H1 (cell line): ENCODE results near the gene OBSCN.
"Not testable (repeated sequence)": the region's sequence is repeated elsewhere in the genome, so short reads cannot be mapped to it uniquely, and the experiment has no call there.

Experiments used
- EP300 ChIP-seq, 2 experiments: IDR thresholded peaks; 1 replicate in 1 of 2; 2 replicates in 1 of 2; pipeline ENCODE4 v1.6.1; 2011 to 2012; ENCODE audit warnings: low read depth in 2 of 2, low read length in 2 of 2, mild to moderate bottlenecking in 2 of 2, borderline replicate concordance in 1 of 2, inconsistent platforms in 1 of 2, moderate library complexity in 1 of 2
- JUND ChIP-seq: IDR thresholded peaks from 2 replicates; pipeline ENCODE4 v1.6.1; 2011; ENCODE audit warnings: mild to moderate bottlenecking, improper control_type of control experiment, low read length
- POLR2A ChIP-seq, 2 experiments: IDR thresholded peaks; 1 replicate in 1 of 2; 2 replicates in 1 of 2; pipeline ENCODE4 v1.6.1; 2011; ENCODE audit warnings: low read depth in 2 of 2, low read length in 2 of 2, mild to moderate bottlenecking in 2 of 2; ENCODE audit errors: control extremely low read depth in 1 of 2
- RAD21 ChIP-seq, 2 experiments: IDR thresholded peaks in 1 of 2; conservative IDR thresholded peaks in 1 of 2; 2 replicates each; pipeline ENCODE4 v1.6.1; 2011; ENCODE audit warnings: low read depth in 2 of 2, low read length in 2 of 2, improper control_type of control experiment in 1 of 2, inconsistent platforms in 1 of 2, mild to moderate bottlenecking in 1 of 2, moderate library complexity in 1 of 2
- TBP ChIP-seq: IDR thresholded peaks from 2 replicates; pipeline ENCODE4 v1.6.1; 2011; ENCODE audit warnings: low read depth, low read length, improper control_type of control experiment
- TF ChIP-seq, protein P1 (sequence below): IDR thresholded peaks from 2 replicates; pipeline ENCODE4 v1.6.1; 2012; ENCODE audit warnings: low read length, inconsistent platforms
- TF ChIP-seq, protein P2 (sequence below), 3 experiments: IDR thresholded peaks; 1 replicate in 2 of 3; 2 replicates in 1 of 3; pipeline versions ENCODE4 v1.5.1 to v1.6.1; 2011; ENCODE audit warnings: low read length in 3 of 3, mild to moderate bottlenecking in 3 of 3, inconsistent platforms in 2 of 3, low read depth in 1 of 3, moderate library complexity in 1 of 3; ENCODE audit not compliant: insufficient read depth in 1 of 3; ENCODE audit errors: control extremely low read depth in 1 of 3
- TF ChIP-seq, protein P3 (sequence below): IDR thresholded peaks from 2 replicates; pipeline ENCODE4 v1.6.1; 2011; ENCODE audit warnings: low read length, improper control_type of control experiment

DNA sequence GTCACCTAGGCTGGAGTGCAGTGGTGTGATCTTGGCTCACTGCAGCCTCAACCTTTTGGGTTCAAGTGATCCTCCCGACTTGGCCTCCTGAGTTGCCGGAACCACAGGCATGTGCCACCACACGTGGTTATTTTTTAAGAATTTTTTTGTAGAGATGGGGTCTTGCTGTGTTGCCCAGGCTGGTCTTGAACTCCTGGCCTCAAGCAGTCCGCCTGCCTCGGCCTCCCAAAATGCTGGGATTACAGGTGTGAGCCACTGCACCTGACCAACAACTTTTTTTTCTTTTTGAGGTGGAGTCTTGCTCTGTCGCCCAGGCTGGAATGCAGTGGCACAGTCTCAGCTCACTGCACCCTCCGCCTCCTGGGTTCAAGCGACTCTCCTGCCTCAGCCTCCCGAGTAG lies 13.3 kb downstream of the OBSCN start:
- TF ChIP-seq POLR2A (IDR thresholded peaks at IDR 0.05; ENCODE audit: control extremely low read depth in 1 of 2, low read depth in 2 of 2, low read length in 2 of 2); EP300 (IDR thresholded peaks at IDR 0.05; ENCODE audit: borderline replicate concordance in 1 of 2, low read depth in 2 of 2, low read length in 2 of 2); TBP; JUND; RAD21 (IDR thresholded peaks at IDR 0.05 in 1 of 2, conservative IDR thresholded peaks at IDR 0.05 in 1 of 2; ENCODE audit: low read depth in 2 of 2, low read length in 2 of 2): not testable (repeated sequence)
- TF ChIP-seq, protein P1, sequence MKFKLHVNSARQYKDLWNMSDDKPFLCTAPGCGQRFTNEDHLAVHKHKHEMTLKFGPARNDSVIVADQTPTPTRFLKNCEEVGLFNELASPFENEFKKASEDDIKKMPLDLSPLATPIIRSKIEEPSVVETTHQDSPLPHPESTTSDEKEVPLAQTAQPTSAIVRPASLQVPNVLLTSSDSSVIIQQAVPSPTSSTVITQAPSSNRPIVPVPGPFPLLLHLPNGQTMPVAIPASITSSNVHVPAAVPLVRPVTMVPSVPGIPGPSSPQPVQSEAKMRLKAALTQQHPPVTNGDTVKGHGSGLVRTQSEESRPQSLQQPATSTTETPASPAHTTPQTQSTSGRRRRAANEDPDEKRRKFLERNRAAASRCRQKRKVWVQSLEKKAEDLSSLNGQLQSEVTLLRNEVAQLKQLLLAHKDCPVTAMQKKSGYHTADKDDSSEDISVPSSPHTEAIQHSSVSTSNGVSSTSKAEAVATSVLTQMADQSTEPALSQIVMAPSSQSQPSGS = not testable (repeated sequence)
- TF ChIP-seq, protein P2, sequence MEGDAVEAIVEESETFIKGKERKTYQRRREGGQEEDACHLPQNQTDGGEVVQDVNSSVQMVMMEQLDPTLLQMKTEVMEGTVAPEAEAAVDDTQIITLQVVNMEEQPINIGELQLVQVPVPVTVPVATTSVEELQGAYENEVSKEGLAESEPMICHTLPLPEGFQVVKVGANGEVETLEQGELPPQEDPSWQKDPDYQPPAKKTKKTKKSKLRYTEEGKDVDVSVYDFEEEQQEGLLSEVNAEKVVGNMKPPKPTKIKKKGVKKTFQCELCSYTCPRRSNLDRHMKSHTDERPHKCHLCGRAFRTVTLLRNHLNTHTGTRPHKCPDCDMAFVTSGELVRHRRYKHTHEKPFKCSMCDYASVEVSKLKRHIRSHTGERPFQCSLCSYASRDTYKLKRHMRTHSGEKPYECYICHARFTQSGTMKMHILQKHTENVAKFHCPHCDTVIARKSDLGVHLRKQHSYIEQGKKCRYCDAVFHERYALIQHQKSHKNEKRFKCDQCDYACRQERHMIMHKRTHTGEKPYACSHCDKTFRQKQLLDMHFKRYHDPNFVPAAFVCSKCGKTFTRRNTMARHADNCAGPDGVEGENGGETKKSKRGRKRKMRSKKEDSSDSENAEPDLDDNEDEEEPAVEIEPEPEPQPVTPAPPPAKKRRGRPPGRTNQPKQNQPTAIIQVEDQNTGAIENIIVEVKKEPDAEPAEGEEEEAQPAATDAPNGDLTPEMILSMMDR (IDR thresholded peaks at IDR 0.05; ENCODE audit: control extremely low read depth in 1 of 3, insufficient read depth in 1 of 3, low read depth in 1 of 3, low read length in 3 of 3) = not testable (repeated sequence)
- TF ChIP-seq, protein P3, sequence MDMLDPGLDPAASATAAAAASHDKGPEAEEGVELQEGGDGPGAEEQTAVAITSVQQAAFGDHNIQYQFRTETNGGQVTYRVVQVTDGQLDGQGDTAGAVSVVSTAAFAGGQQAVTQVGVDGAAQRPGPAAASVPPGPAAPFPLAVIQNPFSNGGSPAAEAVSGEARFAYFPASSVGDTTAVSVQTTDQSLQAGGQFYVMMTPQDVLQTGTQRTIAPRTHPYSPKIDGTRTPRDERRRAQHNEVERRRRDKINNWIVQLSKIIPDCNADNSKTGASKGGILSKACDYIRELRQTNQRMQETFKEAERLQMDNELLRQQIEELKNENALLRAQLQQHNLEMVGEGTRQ = not testable (repeated sequence)
